MG63 (cell line): Measurements from ENCODE around the gene HSD17B1. TPM values are rescaled to one million over a fixed set of nuclear protein-coding genes. Genes with fewer than 3 reads are reported as not detected.
"Not testable (repeated sequence)": the region's sequence is repeated elsewhere in the genome, so short reads cannot be mapped to it uniquely, and the experiment has no call there.

Source experiments
- DNase-seq: peaks from one replicate; pipeline ENCODE4 v3.0.0-alpha.2; 2020
- H3K27me3 ChIP-seq: fragments of 250-450 bp; sonication (Bioruptor Pico); 2 replicates; pipeline ENCODE4 v1.5.1; 2020; ENCODE audit warnings: mild to moderate bottlenecking, moderate library complexity
- H3K36me3 ChIP-seq: fragments of 250-450 bp; sonication (Bioruptor Pico); 2 replicates; pipeline ENCODE4 v1.5.1; 2020; ENCODE audit warnings: mild to moderate bottlenecking, moderate library complexity
- H3K4me3 ChIP-seq: fragments of 250-450 bp; sonication (Bioruptor Pico); 2 replicates; pipeline ENCODE4 v1.5.1; 2020; ENCODE audit warnings: mild to moderate bottlenecking, moderate library complexity
- H3K9me3 ChIP-seq: fragments of 250-450 bp; sonication (Bioruptor Pico); 2 replicates; pipeline ENCODE4 v1.5.1; 2020; ENCODE audit warnings: mild to moderate bottlenecking, moderate library complexity
- total RNA-seq: library from RNA; depleted of rRNA; stranded (reverse); fragments of >200 nt; shearing (Covaris generic); gene quantifications from 2 replicates; pipeline ENCODE4 v1.2.3, GENCODE V29; 2014; ENCODE audit warnings: low replicate concordance

The HSD17B1 gene
- total RNA-seq, 1 experiment from 2014 or later: 2.8 TPM

DNA sequence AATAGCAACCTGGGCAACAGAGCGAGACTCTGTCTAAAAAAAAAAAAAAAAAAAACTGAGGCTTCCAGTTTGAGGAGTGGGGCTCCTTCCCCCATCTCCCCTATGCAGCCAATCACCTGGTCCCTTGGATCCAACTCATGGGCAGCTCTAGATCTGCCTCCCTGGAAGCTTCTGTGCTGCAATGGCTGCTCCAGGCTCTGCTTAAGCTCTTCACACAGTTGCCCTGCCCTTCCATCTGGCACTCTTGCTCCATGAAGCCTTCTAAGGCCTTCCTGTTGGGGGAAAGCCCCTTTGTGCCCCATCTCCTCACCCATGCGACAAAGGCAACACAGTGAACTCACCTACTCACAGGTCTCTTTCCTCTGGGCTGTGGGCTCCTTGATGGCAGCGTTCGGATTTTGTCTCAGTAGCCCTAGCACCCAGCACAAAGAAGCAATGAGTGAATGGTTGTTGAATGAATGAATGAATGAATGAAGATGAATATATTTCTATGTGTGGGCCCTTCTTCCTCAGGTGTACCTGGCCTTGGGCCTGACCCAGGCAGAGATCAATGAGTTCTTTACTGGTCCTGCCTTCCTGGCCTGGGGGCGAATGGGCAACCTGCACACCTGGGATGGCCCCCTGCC is 14.8 kb upstream of the HSD17B1 start:
- DNase-seq: no peak
- Histone ChIP-seq H3K27me3 (no peaks in the 10 kb centered on the region), H3K4me3 (no peak overlapping the region), H3K9me3 (no peaks in the 10 kb centered on the region), H3K36me3 (peaks cover 42% of the 10 kb centered on the region)

DNA sequence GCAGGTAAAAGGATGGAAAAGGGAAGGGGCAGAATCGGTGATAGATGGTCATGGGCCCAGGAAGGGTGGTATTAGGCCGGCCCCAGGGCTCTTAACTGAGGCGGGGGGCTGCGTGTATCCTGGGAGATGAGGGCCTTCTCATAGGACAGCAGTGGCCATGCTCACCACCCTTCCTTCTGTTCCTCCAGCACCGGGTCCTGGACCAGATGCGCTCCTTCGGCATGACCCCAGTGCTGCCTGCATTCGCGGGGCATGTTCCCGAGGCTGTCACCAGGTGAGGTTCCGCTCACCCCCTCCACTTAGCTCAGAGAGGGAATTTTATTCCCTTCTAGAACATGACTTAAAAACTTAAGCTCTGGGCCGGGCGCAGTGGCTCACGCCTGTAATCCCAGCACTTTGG is 14.2 kb upstream of the HSD17B1 start:
- DNase-seq: no peak
- H3K9me3 ChIP-seq: no peaks in the 10 kb centered on the region
- H3K36me3 ChIP-seq: peaks cover 47% of the 10 kb centered on the region
- no peak overlapping the region for H3K4me3 ChIP-seq
- no peaks in the 10 kb centered on the region for H3K27me3 ChIP-seq

DNA sequence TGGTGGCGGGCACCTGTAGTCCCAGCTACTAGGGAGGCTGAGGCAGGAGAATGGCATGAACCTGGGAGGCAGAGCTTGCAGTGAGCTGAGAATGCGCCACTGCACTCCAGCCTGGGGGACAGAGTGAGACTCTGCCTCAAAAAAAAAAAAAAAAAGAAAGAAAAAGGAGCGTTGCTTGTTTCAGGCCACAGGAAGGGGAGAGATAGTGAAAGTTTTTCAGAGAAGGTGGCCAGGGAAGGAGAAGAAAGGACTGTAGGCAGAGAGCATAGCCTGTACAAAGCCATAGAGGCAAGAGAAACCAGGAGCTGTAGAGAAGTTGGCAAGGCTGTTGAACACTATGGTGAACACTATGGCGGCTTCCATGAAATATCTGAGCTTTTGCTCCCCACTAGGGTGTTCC is 12.2 kb upstream of the HSD17B1 start:
- H3K9me3 ChIP-seq, DNase-seq, H3K27me3 ChIP-seq, H3K4me3 ChIP-seq: not testable (repeated sequence)
- peaks cover 54% of the 10 kb centered on the region for H3K36me3 ChIP-seq

DNA sequence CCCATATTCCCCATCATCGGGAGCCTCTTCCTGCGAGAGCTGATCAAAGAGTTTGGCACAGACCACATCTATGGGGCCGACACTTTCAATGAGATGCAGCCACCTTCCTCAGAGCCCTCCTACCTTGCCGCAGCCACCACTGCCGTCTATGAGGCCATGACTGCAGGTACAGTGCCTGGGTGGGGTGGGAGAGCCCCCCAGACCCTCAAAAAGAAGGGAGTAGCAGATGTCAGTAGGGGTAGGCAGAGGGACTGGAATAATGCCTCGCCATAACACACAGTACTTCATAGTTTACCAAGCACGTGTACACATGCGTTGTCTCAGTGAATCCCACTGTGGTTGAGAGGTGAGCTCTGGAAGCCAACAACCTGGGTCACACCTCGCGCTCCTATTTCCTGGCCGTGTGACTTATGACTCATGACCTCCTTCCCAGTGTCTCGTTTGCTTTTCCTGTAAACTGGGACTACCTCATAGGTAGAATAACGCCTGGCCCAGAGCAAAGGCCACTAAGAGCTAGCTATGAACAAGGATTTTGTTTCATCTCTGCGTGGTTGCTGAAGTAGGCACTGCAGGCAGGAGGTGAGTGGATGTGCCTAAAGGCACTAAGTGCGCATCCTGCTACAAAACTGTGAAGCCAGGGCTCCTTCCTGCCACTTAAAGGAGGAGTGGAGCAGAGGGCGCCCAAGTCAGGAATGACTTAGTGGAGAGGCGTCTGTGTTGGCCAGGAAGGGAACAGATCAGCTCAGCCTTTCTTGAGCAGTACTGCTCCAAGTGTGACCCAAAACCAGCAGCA is 11.5 kb upstream of the HSD17B1 start:
- DNase-seq: no peak
- Histone ChIP-seq H3K9me3 (no peaks in the 10 kb centered on the region), H3K27me3 (no peaks in the 10 kb centered on the region), H3K4me3 (no peak overlapping the region), H3K36me3 (peaks cover 54% of the 10 kb centered on the region)

DNA sequence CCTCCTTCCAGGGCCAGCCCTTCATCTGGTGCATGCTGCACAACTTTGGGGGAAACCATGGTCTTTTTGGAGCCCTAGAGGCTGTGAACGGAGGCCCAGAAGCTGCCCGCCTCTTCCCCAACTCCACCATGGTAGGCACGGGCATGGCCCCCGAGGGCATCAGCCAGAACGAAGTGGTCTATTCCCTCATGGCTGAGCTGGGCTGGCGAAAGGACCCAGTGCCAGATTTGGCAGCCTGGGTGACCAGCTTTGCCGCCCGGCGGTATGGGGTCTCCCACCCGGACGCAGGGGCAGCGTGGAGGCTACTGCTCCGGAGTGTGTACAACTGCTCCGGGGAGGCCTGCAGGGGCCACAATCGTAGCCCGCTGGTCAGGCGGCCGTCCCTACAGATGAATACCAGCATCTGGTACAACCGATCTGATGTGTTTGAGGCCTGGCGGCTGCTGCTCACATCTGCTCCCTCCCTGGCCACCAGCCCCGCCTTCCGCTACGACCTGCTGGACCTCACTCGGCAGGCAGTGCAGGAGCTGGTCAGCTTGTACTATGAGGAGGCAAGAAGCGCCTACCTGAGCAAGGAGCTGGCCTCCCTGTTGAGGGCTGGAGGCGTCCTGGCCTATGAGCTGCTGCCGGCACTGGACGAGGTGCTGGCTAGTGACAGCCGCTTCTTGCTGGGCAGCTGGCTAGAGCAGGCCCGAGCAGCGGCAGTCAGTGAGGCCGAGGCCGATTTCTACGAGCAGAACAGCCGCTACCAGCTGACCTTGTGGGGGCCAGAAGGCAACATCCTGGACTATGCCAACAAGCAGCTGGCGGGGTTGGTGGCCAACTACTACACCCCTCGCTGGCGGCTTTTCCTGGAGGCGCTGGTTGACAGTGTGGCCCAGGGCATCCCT is 9.3 kb upstream of the HSD17B1 start:
- Histone ChIP-seq H3K9me3 (no peaks in the 10 kb centered on the region), H3K4me3 (no peak overlapping the region), H3K27me3 (no peaks in the 10 kb centered on the region), H3K36me3 (peaks cover 44% of the 10 kb centered on the region)
- DNase-seq: no peak

DNA sequence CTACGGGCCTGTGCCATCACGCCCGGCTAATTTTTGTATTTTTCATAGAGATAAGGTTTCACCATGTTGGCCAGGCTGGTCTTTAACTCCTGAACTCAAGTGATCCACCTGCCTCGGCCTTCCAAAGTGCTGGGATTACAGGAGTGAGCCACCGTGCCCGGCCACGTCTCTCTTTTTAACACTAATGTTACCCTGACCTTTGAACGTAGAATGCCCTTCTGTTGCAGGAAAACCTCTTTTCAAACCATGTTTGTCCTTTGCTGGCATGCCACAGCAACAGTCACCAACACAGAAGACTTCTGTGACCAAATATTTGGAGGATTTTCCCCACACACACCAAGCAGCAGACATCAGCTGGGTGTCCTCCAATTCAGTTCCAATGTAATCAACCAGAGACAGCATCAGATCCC is 7.8 kb upstream of the HSD17B1 start:
- H3K27me3 ChIP-seq: no peaks in the 10 kb centered on the region
- DNase-seq: no peak
- H3K4me3 ChIP-seq: no peak overlapping the region
- H3K9me3 ChIP-seq: no peaks in the 10 kb centered on the region
- H3K36me3 ChIP-seq: peaks cover 30% of the 10 kb centered on the region

DNA sequence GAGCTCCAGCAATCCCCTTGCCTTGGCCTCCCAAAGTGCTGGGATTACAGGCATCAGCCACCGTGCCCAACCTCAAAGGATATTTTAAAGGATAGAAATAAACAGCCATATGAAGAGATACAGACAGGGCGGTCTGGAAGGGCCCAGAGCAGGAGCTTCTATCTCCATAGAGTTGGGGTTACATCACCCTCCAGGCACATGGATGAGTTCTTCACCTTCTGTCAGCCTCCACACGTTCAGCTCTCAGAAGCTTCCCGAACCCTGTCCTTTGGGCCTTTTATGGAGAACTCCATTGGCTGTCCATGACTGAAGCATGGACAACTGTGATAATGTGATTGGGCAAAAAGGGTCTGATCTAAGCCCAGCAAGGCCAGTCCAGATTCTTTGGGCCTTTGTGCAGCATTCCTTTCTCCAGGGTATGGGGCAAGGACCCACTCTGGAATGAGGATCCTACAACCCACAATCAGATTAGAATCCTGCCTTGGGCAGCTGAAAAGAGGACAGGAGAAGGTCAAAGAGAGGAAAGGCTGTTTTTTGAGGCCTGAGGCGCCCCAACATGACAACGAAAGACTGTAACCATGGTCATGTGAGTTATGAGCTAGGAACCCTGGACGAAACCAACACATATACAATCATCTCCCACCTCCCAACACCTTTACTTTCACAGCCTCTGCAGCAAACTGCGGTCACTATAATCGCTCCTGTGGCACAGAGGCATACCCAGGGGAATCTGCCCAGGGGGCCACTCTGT is 6.8 kb upstream of the HSD17B1 start:
- peaks cover 27% of the 10 kb centered on the region for H3K36me3 ChIP-seq
- H3K4me3 ChIP-seq, DNase-seq, H3K27me3 ChIP-seq, H3K9me3 ChIP-seq: not testable (repeated sequence)

DNA sequence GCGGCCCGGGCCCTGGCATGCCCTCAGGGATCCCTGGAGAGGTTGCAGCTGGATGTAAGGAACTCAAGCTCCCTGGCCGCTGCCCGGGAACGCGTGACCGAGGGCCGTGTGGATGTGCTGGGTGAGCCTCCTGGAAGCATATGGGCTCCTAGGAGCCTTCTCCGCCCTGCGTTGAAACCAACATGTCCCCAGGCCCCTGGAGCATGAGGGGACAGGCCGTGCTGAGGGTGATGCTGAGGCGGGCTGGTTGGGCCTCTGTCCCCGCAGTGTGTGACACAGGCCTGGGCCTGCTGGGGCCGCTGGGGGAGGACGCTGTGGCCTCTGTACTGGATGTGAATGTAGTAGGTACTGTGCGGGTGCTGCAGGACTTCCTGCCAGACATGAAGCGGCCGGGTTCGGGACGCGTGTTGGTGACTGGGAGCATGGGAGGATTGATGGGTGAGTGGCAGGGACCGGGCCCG is 5.7 kb upstream of the HSD17B1 start:
- no peak for DNase-seq
- no peak overlapping the region for H3K4me3 ChIP-seq
- H3K36me3 ChIP-seq: peaks cover 19% of the 10 kb centered on the region
- no peaks in the 10 kb centered on the region for H3K9me3 ChIP-seq
- H3K27me3 ChIP-seq: no peaks in the 10 kb centered on the region

DNA sequence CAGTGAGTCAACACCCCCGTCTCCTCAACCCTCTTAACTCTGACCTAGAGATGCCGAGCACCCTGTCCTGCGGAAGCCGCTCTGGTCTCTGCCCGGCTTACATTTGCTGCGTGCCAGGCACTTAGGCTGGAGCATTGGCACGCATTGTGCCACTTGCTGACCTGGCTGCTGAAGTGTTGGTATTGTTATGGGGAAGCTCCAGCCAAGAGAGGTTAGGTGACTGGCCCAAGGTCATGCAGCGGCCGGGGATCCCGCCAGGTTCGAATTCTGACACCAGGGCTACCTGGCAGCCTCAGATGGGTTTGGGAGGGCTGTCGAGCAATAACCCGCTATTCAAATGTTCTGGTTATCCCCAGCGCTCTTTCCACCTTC is 5.0 kb upstream of the HSD17B1 start:
- no peak for DNase-seq
- Histone ChIP-seq H3K4me3 (no peak overlapping the region), H3K9me3 (no peaks in the 10 kb centered on the region), H3K36me3 (peaks cover 14% of the 10 kb centered on the region), H3K27me3 (no peaks in the 10 kb centered on the region)

DNA sequence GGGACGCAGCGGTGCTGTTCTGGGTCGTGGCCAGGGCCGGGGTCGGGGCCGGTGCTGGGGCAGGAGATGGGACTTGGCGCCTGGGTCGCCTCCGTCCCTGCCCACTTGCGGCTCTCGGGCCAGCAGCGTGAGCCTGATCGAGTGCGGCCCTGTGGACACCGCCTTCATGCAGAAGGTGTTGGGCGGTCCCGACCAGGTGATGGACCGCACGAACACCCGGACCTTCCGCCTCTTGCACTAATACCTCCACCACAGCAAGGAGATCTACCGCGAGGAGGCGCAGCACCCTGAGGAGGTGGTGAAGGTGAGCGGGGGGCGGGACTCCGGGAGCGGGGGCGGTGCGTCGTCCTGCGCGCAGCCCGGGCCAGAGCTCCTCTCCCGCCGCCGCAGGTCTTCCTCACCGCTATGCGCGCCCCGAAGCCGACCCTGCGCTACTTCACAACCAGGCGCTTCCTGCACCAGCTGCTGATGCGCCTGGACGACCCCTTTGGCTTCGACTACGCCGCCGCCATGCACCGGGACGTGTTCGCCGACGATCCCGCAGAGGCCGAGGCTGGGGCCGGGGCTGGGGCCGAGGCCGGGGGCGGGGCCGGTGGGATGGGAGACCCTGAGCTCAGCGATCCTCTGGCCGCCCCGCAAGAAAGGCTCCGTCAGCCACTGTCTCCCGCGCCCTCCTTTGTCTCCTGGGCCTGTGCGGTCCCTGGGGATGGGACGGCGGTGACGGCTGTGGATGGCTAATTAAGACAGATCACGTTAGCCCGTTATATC is 4.5 kb upstream of the HSD17B1 start:
- H3K4me3 ChIP-seq: no peak overlapping the region
- no peaks in the 10 kb centered on the region for H3K27me3 ChIP-seq
- no peaks in the 10 kb centered on the region for H3K9me3 ChIP-seq
- H3K36me3 ChIP-seq: peaks cover 9% of the 10 kb centered on the region
- no peak for DNase-seq

DNA sequence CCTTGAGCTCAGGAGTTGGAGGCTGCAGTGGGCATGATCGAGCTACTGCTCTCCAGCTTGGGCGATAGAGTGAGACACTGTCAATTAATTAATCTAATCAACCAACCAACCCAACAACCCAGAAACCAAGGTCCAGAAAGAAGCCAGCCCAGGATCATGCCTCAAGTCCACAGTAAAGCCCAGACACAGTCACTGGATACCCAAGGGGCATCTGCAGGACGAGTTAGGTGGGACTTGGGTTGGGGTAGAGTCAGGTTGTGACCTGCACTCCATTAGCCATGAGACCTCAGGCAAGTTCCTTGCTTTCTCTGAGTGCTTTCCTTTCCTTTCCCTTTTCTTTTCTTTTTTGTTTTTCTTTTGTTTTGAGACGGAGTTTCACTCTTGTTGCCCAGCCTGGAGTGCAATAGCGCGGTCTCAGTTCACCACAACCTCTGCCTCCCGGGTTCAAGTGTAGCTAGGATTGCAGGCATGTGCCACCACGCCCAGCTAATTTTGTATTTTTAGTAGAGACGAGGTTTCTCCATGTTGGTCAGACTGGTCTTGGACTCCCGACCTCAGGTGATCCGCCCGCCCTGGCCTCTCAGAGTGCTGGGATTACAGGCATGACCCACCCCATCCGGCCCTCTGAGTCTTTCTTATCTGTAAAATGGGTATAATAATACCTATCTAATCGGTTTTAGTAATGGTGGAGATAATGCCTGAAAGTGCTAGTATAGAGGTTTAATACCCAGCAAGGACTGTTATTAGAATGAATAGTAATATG is 3.5 kb upstream of the HSD17B1 start:
- no peaks in the 10 kb centered on the region for H3K27me3 ChIP-seq
- H3K9me3 ChIP-seq: no peaks in the 10 kb centered on the region
- H3K4me3 ChIP-seq: no peak overlapping the region
- H3K36me3 ChIP-seq: peaks cover 3% of the 10 kb centered on the region
- no peak for DNase-seq

DNA sequence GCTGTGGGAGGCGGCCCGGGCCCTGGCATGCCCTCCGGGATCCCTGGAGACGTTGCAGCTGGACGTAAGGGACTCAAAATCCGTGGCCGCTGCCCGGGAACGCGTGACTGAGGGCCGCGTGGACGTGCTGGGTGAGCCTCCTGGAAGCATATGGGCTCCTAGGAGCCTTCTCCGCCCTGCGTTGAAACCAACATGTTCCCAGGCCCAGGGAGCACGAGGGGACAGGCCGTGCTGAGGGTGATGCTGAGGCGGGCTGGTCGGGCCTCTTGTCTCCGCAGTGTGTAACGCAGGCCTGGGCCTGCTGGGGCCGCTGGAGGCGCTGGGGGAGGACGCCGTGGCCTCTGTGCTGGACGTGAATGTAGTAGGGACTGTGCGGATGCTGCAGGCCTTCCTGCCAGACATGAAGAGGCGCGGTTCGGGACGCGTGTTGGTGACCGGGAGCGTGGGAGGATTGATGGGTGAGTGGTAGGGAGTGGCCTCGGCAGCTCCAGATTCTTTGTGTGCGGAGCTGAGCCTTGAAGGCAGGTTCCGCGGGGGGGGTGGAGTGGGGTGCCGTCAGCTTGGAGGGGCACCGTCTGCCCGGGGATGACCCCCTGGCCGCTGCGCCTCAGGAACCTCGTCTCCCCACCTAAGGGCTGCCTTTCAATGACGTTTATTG is 567 bp downstream of the HSD17B1 start:
- H3K36me3 ChIP-seq: no peaks in the 10 kb centered on the region
- H3K9me3 ChIP-seq: no peaks in the 10 kb centered on the region
- H3K27me3 ChIP-seq: no peaks in the 10 kb centered on the region
- H3K4me3 ChIP-seq: no peak overlapping the region
- no peak for DNase-seq

DNA sequence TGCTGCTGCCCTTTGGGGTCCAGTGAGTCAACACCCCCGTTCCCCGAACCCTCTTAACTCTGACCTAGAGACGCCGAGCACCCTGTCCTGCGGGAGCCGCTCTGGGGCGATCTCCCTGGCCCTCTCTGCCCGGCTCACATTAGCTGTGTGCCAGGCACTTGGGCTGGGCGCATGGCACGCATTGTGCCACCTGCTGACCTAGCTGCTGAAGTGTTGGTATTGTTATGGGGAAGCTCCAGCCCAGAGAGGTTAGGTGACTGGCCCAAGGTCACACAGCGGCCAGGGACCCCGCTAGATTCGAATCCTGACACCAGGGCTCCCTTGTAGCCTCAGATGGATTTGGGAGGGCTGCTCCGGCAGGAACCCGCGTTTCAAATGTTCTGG is 1.1 kb downstream of the HSD17B1 start:
- Histone ChIP-seq H3K36me3 (no peaks in the 10 kb centered on the region), H3K27me3 (no peaks in the 10 kb centered on the region), H3K9me3 (no peaks in the 10 kb centered on the region), H3K4me3 (peak overlapping the region; percentile 76)
- peak; percentile 30 for DNase-seq

DNA sequence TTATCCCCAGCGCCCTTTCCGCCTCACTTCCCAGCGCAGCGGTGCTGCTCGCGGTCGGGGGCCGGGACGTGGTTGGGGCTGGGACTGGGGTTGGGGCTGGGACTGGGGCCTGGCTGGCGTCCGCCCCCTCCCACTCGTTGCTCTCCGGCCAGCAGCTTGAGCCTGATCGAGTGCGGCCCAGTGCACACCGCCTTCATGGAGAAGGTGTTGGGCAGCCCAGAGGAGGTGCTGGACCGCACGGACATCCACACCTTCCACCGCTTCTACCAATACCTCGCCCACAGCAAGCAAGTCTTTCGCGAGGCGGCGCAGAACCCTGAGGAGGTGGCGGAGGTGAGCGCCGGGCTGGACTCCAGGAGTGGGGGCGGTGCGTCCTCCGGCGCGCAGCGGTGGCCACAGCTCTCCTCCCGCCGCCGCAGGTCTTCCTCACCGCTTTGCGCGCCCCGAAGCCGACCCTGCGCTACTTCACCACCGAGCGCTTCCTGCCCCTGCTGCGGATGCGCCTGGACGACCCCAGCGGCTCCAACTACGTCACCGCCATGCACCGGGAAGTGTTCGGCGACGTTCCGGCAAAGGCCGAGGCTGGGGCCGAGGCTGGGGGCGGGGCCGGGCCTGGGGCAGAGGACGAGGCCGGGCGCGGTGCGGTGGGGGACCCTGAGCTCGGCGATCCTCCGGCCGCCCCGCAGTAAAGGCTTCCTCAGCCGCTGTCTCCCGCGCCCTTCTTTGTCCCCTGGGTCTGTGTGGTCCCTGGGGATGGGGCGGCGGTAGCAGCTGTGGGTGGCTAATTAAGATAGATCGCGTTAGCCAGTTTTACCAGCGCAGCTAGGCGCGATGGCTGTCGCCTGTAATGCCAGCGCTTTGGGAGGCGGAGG is 1.8 kb downstream of the HSD17B1 start:
- peak; percentile 92 for DNase-seq
- H3K9me3 ChIP-seq: no peaks in the 10 kb centered on the region
- no peaks in the 10 kb centered on the region for H3K36me3 ChIP-seq
- peak overlapping the region; percentile 76 for H3K4me3 ChIP-seq
- no peaks in the 10 kb centered on the region for H3K27me3 ChIP-seq
